Fibroblast of mammary gland (primary cell): ENCODE results near the gene SLAMF6.
"Not testable (repeated sequence)": the region's sequence is repeated elsewhere in the genome, so short reads cannot be mapped to it uniquely, and the experiment has no call there.

Experiments
- DNase-seq: peaks from one replicate; pipeline ENCODE4 v3.0.0-alpha.2; 2010; ENCODE audit warnings: low read depth
- H3K4me3 ChIP-seq: 2 replicates; pipeline ENCODE4 v1.5.1; 2011; ENCODE audit warnings: low read depth, mild to moderate bottlenecking, low read length, moderate library complexity; ENCODE audit not compliant: control insufficient read depth
- CTCF ChIP-seq: conservative IDR thresholded peaks from 2 replicates; pipeline ENCODE4 v1.5.1; 2011; ENCODE audit warnings: low read depth, low read length, inconsistent platforms; ENCODE audit not compliant: control insufficient read depth, insufficient read depth

Gene SLAMF6

GRCh38 chr1:160560806-160561205 lies 37.8 kb upstream of the SLAMF6 start:
- no peak overlapping the region for H3K4me3 ChIP-seq
- TF ChIP-seq CTCF: no peak
- DNase-seq: no peak

- no peak overlapping the region for H3K4me3 ChIP-seq
- DNase-seq: no peak
- no peak for TF ChIP-seq CTCF
Measured at GRCh38 chr1:160560045-160560705, 37.1 kb upstream of the SLAMF6 start.

- DNase-seq, H3K4me3 ChIP-seq: not testable (repeated sequence)
Measured at GRCh38 chr1:160559437-160559836, 36.4 kb upstream of the SLAMF6 start.

- no peak for DNase-seq
- TF ChIP-seq CTCF: no peak
- H3K4me3 ChIP-seq: no peak overlapping the region
Measured at GRCh38 chr1:160558660-160559380, 35.8 kb upstream of the SLAMF6 start.

- H3K4me3 ChIP-seq: no peak overlapping the region
- TF ChIP-seq CTCF: no peak
- no peak for DNase-seq
Measured at GRCh38 chr1:160553778-160554177, 30.7 kb upstream of the SLAMF6 start.

GRCh38 chr1:160552425-160552824 lies 29.4 kb upstream of the SLAMF6 start:
- TF ChIP-seq CTCF: no peak
- no peak overlapping the region for H3K4me3 ChIP-seq
- no peak for DNase-seq

- no peak for TF ChIP-seq CTCF
- H3K4me3 ChIP-seq: no peak overlapping the region
- DNase-seq: no peak
Measured at GRCh38 chr1:160550572-160551034, 27.5 kb upstream of the SLAMF6 start.
